Panc1 (cell line): Measurements from ENCODE around the gene NF1. TPM values are rescaled to one million over a fixed set of nuclear protein-coding genes. Genes with fewer than 3 reads are reported as not detected.

ENCODE experiments used
- ATAC-seq: fragments of 200-7000 bp; cut with Tn5 transposase; 2 replicates; pipeline ENCODE4 v1.9.1; 2020; ENCODE audit warnings: mild to moderate bottlenecking, moderate library complexity
- BruUV-seq: library from RNA; stranded (reverse); fragments of 400-500 nt; replicated peaks from 2 replicates; lab custom pipeline; 2021; lab: Mats Ljungman, UMichigan
- CTCF ChIA-PET: fragments of 300-600 bp; sonication (Branson Sonifier 250); formaldehyde crosslinking; loops from one replicate; lab custom pipeline; 2022; ENCODE audit warnings: antibody characterized with exemption; lab: Charles Lee
- POLR2A ChIA-PET: fragments of 300-600 bp; sonication (Branson Sonifier 250); formaldehyde crosslinking; loops from one replicate; lab custom pipeline; 2022; ENCODE audit warnings: antibody characterized with exemption; lab: Charles Lee
- DNase-seq: peaks from one replicate; pipeline ENCODE4 v3.0.0-alpha.2; 2010; ENCODE audit warnings: low read depth, low spot score
- H3K27ac ChIP-seq: 2 replicates; pipeline ENCODE4 v1.5.1; 2011; ENCODE audit warnings: mild to moderate bottlenecking, low read length, inconsistent platforms
- H3K27me3 ChIP-seq: fragments of 200-500 bp; sonication (Bioruptor generic); 2 replicates; pipeline ENCODE4 v1.6.0; 2014; ENCODE audit warnings: low read length, inconsistent platforms; ENCODE audit not compliant: control insufficient read depth, insufficient read depth
- H3K36me3 ChIP-seq: fragments of 200-500 bp; sonication (Bioruptor generic); 2 replicates; pipeline ENCODE4 v1.5.1; 2014; ENCODE audit warnings: inconsistent platforms, mild to moderate bottlenecking, low read length, moderate library complexity; ENCODE audit not compliant: control insufficient read depth, insufficient read depth
- H3K4me1 ChIP-seq: 2 replicates; pipeline ENCODE4 v1.5.1; 2011; ENCODE audit warnings: inconsistent platforms, mild to moderate bottlenecking, low read length, moderate library complexity; ENCODE audit not compliant: control insufficient read depth, insufficient read depth
- H3K4me3 ChIP-seq, 2 experiments: 2 replicates each; pipeline ENCODE4 v1.5.1; 2011 to 2012; ENCODE audit warnings: low read depth in 2 of 2, low read length in 2 of 2, mild to moderate bottlenecking in 2 of 2, inconsistent platforms in 1 of 2, moderate library complexity in 1 of 2
- H3K9me3 ChIP-seq: fragments of 200-500 bp; sonication (Bioruptor generic); 2 replicates; pipeline ENCODE4 v1.5.1; 2014; ENCODE audit warnings: low read depth, mild to moderate bottlenecking, inconsistent platforms, low read length, moderate library complexity; ENCODE audit not compliant: control insufficient read depth, insufficient read depth
- POLR2AphosphoS5 ChIP-seq: IDR thresholded peaks from 2 replicates; pipeline ENCODE4 v1.6.1; 2012; ENCODE audit warnings: mild to moderate bottlenecking, low read depth, low read length, moderate library complexity
- SIN3A ChIP-seq: IDR thresholded peaks from 2 replicates; pipeline ENCODE4 v1.6.1; 2012; ENCODE audit warnings: low read depth, mild to moderate bottlenecking, low read length, moderate library complexity, borderline replicate concordance; ENCODE audit not compliant: insufficient read depth
- TCF7L2 ChIP-seq: IDR thresholded peaks from 2 replicates; pipeline ENCODE4 v1.6.1; 2011; ENCODE audit warnings: mild to moderate bottlenecking, low read depth, low read length, inconsistent platforms
- in situ Hi-C: cut with HindIII; loops from 2 replicates; pipeline ENCODE4 v1.10.0; 2016; ENCODE audit warnings: low sequenced_read_pairs, low pct_unique_long_range_greater_than_20kb
- intact Hi-C: fragments of 100-400 bp; cut with micrococcal nuclease; formaldehyde crosslinking; loops from one replicate; pipeline ENCODE4 v1.10.0; 2022; ENCODE audit not compliant: unreplicated experiment
- total RNA-seq: library from RNA; stranded (reverse); gene quantifications from one replicate; pipeline ENCODE4 v1.2.1, GENCODE V29; 2021; ENCODE audit not compliant: unreplicated experiment
- TF ChIP-seq, protein P1 (sequence below): fragments of 450-650 bp; IDR thresholded peaks from 2 replicates; pipeline ENCODE4 v1.5.1; 2017; ENCODE audit warnings: mild to moderate bottlenecking
- TF ChIP-seq, protein P2 (sequence below), 2 experiments: IDR thresholded peaks; 2 replicates each; pipeline ENCODE4 v1.6.1; 2011 to 2012; ENCODE audit warnings: low read depth in 2 of 2, control low read depth in 1 of 2, low read length in 1 of 2, mild to moderate bottlenecking in 1 of 2, moderate library complexity in 1 of 2; ENCODE audit not compliant: insufficient read depth in 1 of 2

The NF1 gene
- total RNA-seq, 1 experiment from 2014 or later, result 82.5 TPM

DNA sequence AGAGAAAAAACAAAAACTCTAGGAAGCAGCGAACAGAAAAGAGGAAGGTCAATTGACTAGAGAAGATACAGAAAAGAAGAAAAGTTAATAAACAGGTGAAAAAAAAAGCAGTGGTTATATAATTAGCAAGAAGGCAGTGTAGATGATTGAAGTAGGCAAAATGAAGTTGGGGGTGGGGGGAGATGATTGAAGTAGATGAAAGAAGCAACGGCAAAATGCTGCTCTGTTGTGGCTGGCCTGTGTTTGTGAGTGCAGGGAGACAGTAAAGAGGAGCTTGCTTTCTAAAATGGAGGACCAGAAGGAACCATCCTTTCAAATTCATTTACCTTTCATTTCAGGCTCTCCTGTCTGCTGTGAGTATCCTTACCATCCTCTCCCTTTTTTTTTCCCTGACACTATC is 215.5 kb downstream of the NF1 start:
- intact Hi-C loops, result no loop called here
- H3K36me3 ChIP-seq, result no peaks in the 10 kb centered on the region
- TF ChIP-seq, protein P1, sequence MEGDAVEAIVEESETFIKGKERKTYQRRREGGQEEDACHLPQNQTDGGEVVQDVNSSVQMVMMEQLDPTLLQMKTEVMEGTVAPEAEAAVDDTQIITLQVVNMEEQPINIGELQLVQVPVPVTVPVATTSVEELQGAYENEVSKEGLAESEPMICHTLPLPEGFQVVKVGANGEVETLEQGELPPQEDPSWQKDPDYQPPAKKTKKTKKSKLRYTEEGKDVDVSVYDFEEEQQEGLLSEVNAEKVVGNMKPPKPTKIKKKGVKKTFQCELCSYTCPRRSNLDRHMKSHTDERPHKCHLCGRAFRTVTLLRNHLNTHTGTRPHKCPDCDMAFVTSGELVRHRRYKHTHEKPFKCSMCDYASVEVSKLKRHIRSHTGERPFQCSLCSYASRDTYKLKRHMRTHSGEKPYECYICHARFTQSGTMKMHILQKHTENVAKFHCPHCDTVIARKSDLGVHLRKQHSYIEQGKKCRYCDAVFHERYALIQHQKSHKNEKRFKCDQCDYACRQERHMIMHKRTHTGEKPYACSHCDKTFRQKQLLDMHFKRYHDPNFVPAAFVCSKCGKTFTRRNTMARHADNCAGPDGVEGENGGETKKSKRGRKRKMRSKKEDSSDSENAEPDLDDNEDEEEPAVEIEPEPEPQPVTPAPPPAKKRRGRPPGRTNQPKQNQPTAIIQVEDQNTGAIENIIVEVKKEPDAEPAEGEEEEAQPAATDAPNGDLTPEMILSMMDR, result no peak
- no peak for TF ChIP-seq TCF7L2
- no peak for DNase-seq
- H3K27me3 ChIP-seq, result no peaks in the 10 kb centered on the region
- ChIA-PET POLR2A (no interaction called here), CTCF (no interaction called here)
- H3K4me1 ChIP-seq, result 0 out of 2 replicates have a peak, but pooled peaks cover 4% of the 10 kb centered on the region
- TSS peak; percentile 24 for BruUV-seq
- H3K27ac ChIP-seq, result no peak overlapping the region
- in situ Hi-C loops, result no loop called here
- no peak overlapping the region for H3K4me3 ChIP-seq
- no peaks in the 10 kb centered on the region for H3K9me3 ChIP-seq
- no peak for ATAC-seq

DNA sequence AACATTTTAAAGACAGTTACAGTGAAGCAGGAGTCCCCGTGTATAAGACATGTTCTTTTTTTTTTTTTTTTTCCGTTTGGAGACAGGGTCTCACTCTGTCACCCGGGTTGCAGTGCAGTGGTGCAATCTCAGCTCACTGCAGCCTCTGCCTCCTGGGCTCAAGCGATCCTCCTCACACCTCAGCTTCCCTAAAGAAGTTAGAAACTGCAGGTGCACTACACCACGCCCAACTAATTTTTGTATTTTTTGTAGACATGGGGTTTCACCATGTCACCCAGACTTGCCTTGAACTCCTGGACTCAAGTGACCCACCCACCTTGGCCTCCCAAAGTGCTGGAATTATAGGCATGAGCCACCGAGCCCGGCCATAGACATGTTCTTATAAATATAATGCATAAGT is 216.1 kb downstream of the NF1 start:
- POLR2A ChIA-PET, result no interaction called here
- ATAC-seq, result no peak
- Histone ChIP-seq H3K9me3 (no peaks in the 10 kb centered on the region), H3K4me1 (0 out of 2 replicates have a peak, but pooled peaks cover 4% of the 10 kb centered on the region), H3K36me3 (no peaks in the 10 kb centered on the region), H3K27me3 (no peaks in the 10 kb centered on the region), H3K4me3 (no peak overlapping the region), H3K27ac (no peak overlapping the region)
- intact Hi-C loops, result no loop called here
- DNase-seq, result no peak
- no peak for TF ChIP-seq TCF7L2
- TF ChIP-seq, protein P2, sequence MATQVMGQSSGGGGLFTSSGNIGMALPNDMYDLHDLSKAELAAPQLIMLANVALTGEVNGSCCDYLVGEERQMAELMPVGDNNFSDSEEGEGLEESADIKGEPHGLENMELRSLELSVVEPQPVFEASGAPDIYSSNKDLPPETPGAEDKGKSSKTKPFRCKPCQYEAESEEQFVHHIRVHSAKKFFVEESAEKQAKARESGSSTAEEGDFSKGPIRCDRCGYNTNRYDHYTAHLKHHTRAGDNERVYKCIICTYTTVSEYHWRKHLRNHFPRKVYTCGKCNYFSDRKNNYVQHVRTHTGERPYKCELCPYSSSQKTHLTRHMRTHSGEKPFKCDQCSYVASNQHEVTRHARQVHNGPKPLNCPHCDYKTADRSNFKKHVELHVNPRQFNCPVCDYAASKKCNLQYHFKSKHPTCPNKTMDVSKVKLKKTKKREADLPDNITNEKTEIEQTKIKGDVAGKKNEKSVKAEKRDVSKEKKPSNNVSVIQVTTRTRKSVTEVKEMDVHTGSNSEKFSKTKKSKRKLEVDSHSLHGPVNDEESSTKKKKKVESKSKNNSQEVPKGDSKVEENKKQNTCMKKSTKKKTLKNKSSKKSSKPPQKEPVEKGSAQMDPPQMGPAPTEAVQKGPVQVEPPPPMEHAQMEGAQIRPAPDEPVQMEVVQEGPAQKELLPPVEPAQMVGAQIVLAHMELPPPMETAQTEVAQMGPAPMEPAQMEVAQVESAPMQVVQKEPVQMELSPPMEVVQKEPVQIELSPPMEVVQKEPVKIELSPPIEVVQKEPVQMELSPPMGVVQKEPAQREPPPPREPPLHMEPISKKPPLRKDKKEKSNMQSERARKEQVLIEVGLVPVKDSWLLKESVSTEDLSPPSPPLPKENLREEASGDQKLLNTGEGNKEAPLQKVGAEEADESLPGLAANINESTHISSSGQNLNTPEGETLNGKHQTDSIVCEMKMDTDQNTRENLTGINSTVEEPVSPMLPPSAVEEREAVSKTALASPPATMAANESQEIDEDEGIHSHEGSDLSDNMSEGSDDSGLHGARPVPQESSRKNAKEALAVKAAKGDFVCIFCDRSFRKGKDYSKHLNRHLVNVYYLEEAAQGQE (IDR thresholded peaks at IDR 0.05; ENCODE audit: insufficient read depth in 1 of 2, low read depth in 2 of 2, low read length in 1 of 2), result no peak
- TF ChIP-seq, protein P1, result no peak
- CTCF ChIA-PET, result no interaction called here
- in situ Hi-C loops, result no loop called here
- BruUV-seq, result no TSS peak

DNA sequence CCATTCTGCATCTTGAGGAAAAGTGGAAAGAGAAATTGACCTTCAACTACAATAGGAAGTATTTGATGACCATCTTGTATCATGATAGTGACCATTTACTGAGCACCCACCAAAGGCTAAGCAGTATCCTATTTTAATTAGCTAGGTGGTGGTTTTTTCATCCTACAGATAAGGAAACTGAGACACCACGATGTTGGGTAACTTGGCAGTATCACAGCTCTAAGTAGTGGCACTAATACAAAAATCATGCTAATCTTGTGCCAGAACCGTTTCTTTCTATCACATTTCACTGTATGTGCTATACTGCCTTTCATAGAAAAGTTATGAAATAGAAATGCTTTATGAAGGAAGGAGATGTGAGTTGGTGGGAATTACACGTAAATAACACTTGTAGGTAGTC is 216.7 kb downstream of the NF1 start:
- TF ChIP-seq, protein P2 (IDR thresholded peaks at IDR 0.05; ENCODE audit: insufficient read depth in 1 of 2, low read depth in 2 of 2, low read length in 1 of 2), result no peak
- TF ChIP-seq TCF7L2, result no peak
- TF ChIP-seq, protein P1, result no peak
- TF ChIP-seq POLR2AphosphoS5, result no peak
- TF ChIP-seq SIN3A, result no peak
- no TSS peak for BruUV-seq
- CTCF ChIA-PET, result no interaction called here
- POLR2A ChIA-PET, result no interaction called here
- Histone ChIP-seq H3K27ac (no peak overlapping the region), H3K9me3 (no peaks in the 10 kb centered on the region), H3K4me3 (no peak overlapping the region), H3K36me3 (no peaks in the 10 kb centered on the region), H3K27me3 (no peaks in the 10 kb centered on the region), H3K4me1 (0 out of 2 replicates have a peak, but pooled peaks cover 4% of the 10 kb centered on the region)
- in situ Hi-C loops (no loop called here), intact Hi-C loops (no loop called here)
- DNase-seq, result no peak
- ATAC-seq, result no peak
